Chondrocyte (in vitro differentiated cells): ENCODE measurements around the gene P2RY13. TPM values are rescaled to one million over a fixed set of nuclear protein-coding genes. Genes with fewer than 3 reads are reported as not detected.

Experiments
- DNase-seq: peaks from one replicate; pipeline ENCODE4 v3.0.0; 2021; ENCODE audit warnings: mixed read lengths, low spot score
- H3K27ac Mint-ChIP-seq: one replicate; pipeline ENCODE4 v1.8.0; 2021; ENCODE audit warnings: mild to moderate bottlenecking, moderate library complexity, mixed read lengths; ENCODE audit not compliant: unreplicated experiment
- H3K27me3 Mint-ChIP-seq: 2 replicates; pipeline ENCODE4 v1.8.0; 2021; ENCODE audit warnings: low read depth, mixed read lengths
- H3K36me3 Mint-ChIP-seq: 2 replicates; pipeline ENCODE4 v1.8.0; 2021; ENCODE audit warnings: low read depth, mixed read lengths
- H3K4me1 Mint-ChIP-seq: 2 replicates; pipeline ENCODE4 v1.8.0; 2021; ENCODE audit warnings: low read depth, mild to moderate bottlenecking, mixed read lengths
- H3K4me3 Mint-ChIP-seq: one replicate; pipeline ENCODE4 v1.8.0; 2021; ENCODE audit warnings: mild to moderate bottlenecking, moderate library complexity, mixed read lengths; ENCODE audit not compliant: unreplicated experiment
- H3K9me3 Mint-ChIP-seq: 2 replicates; pipeline ENCODE4 v1.8.0; 2021; ENCODE audit warnings: low read depth, mixed read lengths
- total RNA-seq: library from RNA; stranded (reverse); gene quantifications from 3 replicates; pipeline ENCODE4 v1.2.1, GENCODE V29; 2021
- TF ChIP-seq, protein P1 (sequence below): fragments of 200-600 bp; sonication (generic); IDR thresholded peaks from 2 replicates; pipeline ENCODE4 v1.5.0; 2021; ENCODE audit warnings: antibody characterized with exemption, mild to moderate bottlenecking, moderate library complexity

The P2RY13 gene
- total RNA-seq, 1 donor from 2014 or later, result not detected

DNA sequence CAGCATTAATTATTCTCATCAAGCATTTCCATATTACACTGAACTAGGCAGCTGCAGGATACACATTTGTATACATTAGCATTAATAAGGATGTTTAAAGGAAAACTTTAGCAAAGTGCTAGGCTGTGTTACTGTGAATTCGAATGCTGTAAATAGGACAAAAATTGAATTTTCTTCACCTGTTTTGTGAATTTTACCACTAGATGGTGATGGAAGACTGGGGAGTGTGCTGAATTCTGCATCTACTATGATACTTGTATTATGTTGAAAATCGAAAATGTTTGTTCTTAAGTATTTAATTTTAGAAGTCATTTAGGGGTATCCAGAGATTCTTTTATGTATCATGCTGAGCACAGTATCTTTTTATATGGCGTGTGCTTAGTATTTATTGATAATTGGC lies 38.7 kb downstream of the P2RY13 start:
- no peak for DNase-seq
- H3K9me3 Mint-ChIP-seq, result no peaks in the 10 kb centered on the region

DNA sequence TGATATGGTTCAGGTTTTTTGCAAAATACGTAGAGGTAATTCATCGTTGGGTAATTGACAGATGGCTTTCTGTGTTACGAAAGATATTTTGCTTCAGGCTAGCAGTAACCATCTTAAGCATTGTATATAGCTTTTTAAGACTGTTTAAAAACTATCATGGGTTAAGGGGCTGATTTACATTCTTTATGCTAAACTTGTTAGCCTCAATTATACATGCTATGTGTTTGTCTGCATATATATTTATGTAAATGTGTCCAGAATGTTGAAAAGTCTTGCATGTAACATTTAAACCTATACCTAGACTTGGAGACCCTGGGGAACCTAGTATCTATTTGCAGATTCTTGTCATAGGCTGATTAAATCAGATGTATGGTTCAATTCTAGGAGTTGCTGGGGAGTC lies 39.9 kb downstream of the P2RY13 start:
- TF ChIP-seq, protein P1, sequence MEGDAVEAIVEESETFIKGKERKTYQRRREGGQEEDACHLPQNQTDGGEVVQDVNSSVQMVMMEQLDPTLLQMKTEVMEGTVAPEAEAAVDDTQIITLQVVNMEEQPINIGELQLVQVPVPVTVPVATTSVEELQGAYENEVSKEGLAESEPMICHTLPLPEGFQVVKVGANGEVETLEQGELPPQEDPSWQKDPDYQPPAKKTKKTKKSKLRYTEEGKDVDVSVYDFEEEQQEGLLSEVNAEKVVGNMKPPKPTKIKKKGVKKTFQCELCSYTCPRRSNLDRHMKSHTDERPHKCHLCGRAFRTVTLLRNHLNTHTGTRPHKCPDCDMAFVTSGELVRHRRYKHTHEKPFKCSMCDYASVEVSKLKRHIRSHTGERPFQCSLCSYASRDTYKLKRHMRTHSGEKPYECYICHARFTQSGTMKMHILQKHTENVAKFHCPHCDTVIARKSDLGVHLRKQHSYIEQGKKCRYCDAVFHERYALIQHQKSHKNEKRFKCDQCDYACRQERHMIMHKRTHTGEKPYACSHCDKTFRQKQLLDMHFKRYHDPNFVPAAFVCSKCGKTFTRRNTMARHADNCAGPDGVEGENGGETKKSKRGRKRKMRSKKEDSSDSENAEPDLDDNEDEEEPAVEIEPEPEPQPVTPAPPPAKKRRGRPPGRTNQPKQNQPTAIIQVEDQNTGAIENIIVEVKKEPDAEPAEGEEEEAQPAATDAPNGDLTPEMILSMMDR, result no peak
- Mint-ChIP-seq H3K4me3 (no peak overlapping the region), H3K27ac (no peak overlapping the region), H3K4me1 (no peaks in the 10 kb centered on the region), H3K27me3 (no peaks in the 10 kb centered on the region), H3K36me3 (no peaks in the 10 kb centered on the region), H3K9me3 (no peaks in the 10 kb centered on the region)
- DNase-seq, result no peak

More for the DNA sequence above, 38.7 kb downstream of the P2RY13 start:
- Mint-ChIP-seq H3K36me3 (no peaks in the 10 kb centered on the region), H3K4me1 (no peaks in the 10 kb centered on the region), H3K4me3 (no peak overlapping the region), H3K27ac (no peak overlapping the region), H3K27me3 (no peaks in the 10 kb centered on the region)
- TF ChIP-seq, protein P1, result peak; percentile 88

DNA sequence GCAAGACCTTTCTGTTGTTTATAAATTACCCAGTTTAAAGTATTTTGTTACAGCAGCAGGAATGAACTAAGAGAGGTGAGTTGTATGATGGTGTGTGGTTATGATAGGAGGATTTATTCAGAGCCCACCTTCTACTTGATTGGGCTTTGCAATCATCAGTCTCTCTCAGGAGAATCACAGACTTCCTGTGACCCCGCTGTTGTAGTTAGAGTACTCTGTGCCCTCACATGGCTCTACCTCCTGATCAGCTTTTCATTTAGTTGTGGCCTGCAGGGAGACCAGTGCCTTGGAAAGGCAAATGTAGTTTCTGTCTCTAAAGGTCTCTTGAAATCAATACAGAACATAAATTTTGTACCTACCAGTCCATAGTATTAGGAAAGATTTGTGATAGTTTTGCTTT lies 43.4 kb downstream of the P2RY13 start:
- Mint-ChIP-seq H3K4me3 (no peak overlapping the region), H3K36me3 (no peaks in the 10 kb centered on the region), H3K9me3 (no peaks in the 10 kb centered on the region), H3K4me1 (peaks cover 11% of the 10 kb centered on the region), H3K27ac (no peak overlapping the region), H3K27me3 (no peaks in the 10 kb centered on the region)
- DNase-seq, result no peak
- TF ChIP-seq, protein P1, result no peak

DNA sequence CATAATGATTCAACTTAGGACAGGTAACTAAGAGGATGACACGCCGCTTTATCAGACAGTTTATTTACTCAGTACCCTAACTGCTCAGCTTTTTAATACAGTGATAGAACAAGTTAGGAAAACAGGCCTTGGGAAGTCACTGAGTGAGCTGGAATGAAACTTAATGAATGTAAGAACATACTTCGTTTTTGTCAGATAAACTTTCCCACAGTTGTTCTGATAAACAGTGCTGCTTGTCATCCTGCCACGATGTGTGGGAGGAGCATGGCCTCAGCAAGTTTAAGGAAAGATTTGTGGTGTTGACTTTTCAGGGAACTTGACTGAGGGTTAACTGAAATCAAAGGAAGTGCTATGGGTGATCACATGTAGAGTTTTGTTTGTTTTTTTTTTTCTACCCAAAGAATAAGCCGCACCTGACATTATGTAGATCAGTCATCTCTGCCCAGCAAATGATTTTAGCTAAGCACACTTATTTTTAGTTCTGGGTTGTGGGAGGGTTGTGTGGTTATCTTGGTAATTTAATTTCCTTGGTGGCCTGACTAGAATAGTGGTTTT lies 45.4 kb downstream of the P2RY13 start:
- no peak overlapping the region for H3K27ac Mint-ChIP-seq
- H3K4me3 Mint-ChIP-seq, result no peak overlapping the region
- H3K36me3 Mint-ChIP-seq, result no peaks in the 10 kb centered on the region
- H3K27me3 Mint-ChIP-seq, result no peaks in the 10 kb centered on the region
- no peak for DNase-seq
- no peaks in the 10 kb centered on the region for H3K9me3 Mint-ChIP-seq
- H3K4me1 Mint-ChIP-seq, result peaks cover 11% of the 10 kb centered on the region
- TF ChIP-seq, protein P1, result no peak

DNA sequence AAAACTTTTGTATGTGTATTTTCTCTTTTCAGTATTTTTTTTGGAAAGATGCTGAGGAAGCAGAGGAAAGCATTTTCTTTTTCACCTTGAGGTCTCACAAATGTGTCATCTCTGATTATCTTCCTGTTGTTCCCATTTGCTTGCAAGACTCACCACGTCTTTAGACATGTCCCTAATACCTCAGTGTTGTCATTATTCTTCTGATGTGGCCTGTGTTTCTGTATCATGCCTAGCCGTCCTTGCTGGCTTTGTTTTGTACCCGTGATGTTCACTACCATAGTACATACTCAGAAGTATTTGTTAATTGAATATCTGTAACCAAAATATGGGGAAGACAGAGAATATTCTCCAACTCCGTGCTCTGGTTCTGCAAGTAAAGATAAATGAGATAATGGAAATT lies 46.0 kb downstream of the P2RY13 start:
- DNase-seq, result no peak
- TF ChIP-seq, protein P1, result no peak
- H3K36me3 Mint-ChIP-seq, result no peaks in the 10 kb centered on the region
- H3K4me3 Mint-ChIP-seq, result no peak overlapping the region
- no peaks in the 10 kb centered on the region for H3K9me3 Mint-ChIP-seq
- H3K4me1 Mint-ChIP-seq, result peaks cover 11% of the 10 kb centered on the region
- no peak overlapping the region for H3K27ac Mint-ChIP-seq
- H3K27me3 Mint-ChIP-seq, result no peaks in the 10 kb centered on the region
